Measurements from ENCODE around the gene SLC4A7.
"Not testable (repeated sequence)": the region's sequence is repeated elsewhere in the genome, so short reads cannot be mapped to it uniquely, and the experiment has no call there.

Gene SLC4A7

DNA sequence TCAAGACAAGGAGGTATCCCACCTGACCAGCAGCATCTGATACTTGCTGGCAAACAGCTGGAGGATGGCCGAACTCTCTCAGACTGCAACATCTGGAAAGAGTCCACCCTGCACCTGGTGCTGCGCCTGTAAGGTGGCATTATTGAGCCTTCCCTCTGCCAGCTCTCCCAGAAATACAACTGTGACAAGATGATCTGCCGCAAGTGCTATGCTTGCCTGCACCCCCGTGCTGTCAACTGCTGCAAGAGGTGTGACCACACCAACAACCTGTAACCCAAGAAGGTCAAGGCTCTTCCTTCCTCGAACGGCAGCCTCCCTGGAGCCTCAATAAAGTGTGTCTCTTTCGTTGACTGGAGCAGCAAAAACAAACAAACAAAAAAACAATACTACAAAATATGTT lies 2.2 kb upstream of the SLC4A7 start:
- DNase-seq, result no peak

DNA sequence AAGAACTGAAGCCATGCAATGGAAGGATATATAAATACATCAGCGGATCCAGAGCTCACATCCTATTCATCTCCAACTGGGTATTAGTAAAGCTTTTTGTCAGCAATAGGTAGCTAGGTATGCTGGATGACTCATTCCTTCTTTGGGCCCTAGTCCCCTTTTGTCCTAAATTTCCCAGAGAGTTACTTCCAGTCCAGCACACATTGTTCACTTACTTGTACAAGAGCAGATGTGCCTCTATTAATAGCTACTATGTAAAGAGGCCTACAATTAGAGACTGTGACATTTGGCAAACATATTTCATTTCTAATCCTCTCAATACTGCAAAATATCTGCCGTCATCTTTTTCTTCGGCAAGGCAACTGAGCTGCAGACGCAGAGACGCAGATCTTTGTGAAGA lies 1.7 kb upstream of the SLC4A7 start:
- DNase-seq, result no peak

DNA sequence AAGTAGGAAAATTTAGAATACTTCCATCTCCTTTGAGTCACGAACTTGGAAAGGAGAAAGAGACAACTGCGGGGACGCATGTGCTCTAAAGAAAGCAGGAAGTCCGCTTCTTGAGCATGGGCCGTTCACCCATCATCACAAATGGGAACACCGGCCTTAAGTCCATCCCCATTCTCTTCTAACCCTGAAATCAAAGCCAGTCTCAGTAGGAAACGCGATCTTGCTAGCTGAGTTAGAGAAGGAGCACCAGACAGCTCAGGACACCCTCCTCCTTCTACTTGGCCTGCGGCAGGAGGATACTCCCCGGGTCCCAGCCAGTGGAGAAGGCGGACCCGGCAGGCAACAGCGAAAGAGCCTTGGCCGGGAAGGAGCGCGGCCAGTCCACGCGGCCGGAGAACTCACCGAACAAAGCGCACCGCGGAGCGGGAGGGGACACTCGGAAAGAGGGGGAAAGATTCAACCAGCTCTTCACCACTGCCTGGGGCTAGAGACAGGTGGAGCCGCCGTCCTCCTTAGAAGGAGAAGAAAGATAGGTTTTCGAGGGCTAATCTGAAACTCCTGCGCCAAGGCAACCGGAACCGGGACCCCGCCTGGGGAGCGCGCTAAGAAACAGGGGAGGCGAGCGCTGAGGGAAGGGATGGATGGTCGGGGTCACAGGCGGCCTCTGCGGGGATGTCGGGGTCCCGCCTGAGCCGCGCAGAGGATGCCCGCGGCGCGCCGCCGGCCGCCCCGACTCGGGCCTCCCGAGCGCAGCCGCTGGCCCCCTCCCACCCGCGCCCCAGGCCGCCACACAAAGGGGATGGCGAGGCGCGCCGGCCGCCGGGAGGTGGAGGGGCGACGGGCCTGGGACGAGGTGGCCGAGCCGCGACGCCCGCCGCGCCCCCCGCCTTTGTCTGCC lies 818 bp downstream of the SLC4A7 start:
- DNase-seq, result peak; percentile 50

DNA sequence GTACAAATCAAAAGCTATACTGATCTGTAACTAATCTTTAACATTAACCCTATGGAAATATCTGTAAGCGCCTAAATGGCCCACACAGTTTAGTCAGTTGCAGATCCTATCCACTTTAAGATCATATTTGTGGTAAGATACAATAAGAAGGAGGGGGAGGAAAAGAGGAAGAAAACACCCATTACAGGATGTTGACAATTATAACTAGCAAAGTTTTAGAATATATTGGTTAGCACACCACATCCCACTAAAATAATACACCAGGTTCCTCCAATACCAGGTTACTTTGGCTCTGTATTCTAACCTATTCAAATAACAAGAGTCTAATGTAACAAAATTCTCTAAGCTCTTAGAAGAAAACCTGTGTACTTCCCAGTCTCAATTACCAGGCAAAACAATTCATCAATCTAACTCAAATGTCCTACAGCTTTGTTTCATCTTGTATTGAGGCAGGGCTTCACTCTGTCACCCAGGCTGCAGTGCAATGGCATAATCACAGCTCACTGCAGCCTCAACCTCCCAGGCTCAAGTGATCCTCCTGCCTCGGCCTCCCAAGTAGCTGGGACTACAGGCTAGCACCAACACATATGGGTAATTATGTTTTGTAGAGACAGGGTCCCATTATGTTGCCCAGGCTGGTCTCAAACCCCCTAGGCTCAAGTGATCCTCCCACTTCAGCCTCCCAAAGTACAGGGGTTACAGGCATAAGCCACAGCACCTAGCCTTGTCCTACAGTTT lies 4.2 kb downstream of the SLC4A7 start:
- no peak for DNase-seq

DNA sequence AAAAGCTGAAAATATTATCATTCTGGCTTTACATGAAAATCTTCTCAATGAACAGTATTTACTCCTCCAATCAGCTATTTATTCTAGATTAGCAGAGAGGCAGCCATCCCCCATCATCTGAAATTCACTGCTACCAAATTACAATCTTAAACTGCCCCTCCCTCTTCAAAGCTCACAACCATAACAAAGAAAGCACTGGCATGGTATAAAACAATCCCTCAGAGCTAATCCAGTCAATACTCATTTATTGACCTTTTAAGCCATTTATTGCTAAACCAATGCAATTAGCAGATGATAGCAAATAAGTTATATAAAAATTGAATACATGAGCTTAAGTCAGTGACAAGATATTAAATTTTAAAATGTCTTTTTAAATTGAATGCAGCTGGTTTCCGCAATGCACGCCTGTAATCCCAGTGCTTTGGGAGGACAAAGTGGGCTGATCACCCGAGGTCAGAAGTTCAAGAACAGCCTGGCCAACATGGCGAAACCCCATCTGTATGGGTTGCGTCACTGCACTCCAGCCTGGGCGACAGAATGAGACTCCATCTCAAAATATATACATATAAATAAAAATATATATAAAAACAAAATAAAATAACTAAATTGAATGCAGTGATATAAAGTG lies 12.1 kb downstream of the SLC4A7 start:
- no peak for DNase-seq

GRCh38 chr3:27468283-27468886 lies 15.8 kb downstream of the SLC4A7 start:
- no peak for DNase-seq

- no peak for DNase-seq
Observed at GRCh38 chr3:27467545-27467944, 16.6 kb downstream of the SLC4A7 start.

- no peak for DNase-seq
Observed at GRCh38 chr3:27464646-27465045, 19.5 kb downstream of the SLC4A7 start.

GRCh38 chr3:27462228-27462627 lies 22.0 kb downstream of the SLC4A7 start:
- no peak for DNase-seq

DNA sequence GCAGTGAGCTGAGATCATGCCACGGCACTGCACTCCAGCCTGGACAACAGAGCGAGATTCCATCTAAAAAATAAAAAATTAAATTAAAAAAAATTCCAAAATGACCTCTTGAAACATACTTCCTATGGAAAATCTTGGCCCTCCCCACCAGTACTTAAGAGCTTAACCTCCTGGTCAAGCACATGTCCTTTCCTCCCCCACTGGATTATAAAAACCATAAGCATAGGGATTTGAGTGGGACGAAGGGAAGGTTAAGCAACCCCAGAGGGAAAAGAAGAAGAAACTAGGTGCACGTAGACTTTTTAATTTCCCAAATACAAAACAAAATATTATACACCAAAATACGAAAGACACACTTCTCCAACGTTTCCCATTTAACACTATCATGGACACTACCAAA lies 25.3 kb downstream of the SLC4A7 start:
- DNase-seq, result no peak

- no peak for DNase-seq
Observed at GRCh38 chr3:27456554-27456953, 27.6 kb downstream of the SLC4A7 start.

- DNase-seq, result no peak
Observed at GRCh38 chr3:27454914-27455313, 29.3 kb downstream of the SLC4A7 start.

DNA sequence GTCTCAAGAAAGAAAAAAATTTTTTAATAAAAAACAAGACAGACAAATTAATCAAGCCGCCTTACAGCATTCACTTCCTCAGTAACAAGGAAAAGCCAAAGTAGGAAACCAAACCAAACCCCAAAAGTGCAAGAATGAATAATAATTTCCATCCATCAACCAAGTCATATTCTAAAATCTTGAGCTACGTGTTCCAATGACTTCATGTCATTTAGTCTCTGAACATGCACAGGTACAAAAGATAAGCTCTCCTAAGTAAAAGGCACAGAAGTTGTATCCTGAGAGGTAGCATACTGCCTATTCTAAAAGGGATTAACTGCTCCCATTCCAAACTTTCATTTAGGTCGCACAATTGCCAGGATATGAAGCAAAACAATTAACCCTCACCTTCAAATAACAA lies 29.7 kb downstream of the SLC4A7 start:
- DNase-seq, result no peak

DNA sequence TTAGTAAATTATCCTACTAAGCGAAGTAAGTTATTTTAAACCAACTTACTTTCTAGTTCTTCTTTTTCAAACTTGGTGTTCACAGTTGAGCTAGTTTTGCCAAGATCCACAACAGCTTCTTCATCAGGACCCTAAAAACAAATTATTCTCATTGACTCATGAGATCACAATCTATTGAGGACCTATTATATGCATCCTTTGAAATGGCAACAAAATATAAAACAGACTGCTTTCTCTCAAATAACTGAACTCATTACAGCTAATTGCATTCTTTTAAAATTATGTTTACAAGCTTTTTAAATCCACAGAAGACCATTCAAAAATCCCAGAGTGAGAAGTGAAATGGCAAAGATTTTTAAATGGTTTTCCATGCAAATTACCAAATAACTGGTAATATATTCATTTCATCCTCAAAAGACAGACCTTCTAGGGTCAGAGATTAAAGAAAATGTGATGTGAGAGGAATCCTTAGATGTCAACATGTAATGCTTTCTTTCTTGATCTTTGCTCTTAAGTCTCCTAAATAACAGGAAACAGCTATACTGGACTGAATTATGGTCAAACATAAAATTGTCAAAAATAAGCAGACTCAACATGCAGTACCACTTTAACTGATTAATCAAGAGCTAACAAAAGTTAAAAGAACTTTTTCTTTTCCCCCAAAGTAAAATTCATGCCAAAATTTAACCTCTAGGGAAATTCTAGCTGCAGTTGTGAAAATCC lies 31.7 kb downstream of the SLC4A7 start:
- DNase-seq, result no peak

- DNase-seq, result no peak
Observed at GRCh38 chr3:27451842-27452241, 32.3 kb downstream of the SLC4A7 start.

DNA sequence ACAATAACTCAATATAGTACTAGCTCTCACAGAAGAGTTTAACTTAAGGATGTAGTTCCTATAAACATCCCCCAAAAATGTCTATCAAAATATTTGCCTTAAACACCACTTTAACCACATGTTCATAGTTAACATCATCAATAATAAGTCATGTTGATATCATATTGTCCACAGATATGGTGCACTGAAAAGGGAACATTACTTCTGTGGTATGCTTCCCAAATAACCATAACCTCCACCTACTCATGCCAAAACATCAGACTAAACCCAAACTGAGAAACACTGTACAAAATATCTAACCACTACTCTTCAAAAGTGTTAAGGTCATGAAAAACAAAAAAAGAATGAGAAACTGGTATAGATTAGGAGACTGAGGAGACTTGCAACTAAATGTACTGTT lies 32.9 kb downstream of the SLC4A7 start:
- DNase-seq, result no peak

GRCh38 chr3:27449530-27450150 lies 34.5 kb downstream of the SLC4A7 start:
- no peak for DNase-seq

DNA sequence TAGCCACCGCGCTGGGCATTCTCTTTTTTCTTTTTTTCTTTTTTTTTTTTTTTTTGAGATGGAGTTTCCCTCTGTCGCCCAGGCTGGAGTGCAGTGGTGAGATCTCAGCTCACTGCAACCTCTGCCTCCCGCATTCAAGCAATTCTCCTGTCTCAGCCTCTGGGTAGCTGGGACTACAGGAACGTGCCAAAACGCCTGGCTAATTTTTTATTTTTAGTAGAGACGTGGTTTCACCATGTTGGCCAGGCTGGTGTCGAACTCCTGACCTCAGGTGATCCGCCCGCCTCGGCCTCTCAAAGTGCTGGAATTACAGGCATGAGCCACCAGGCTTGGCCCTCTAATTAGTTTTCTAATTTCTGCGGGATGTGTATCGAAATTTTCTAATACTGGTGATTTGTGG lies 41.2 kb downstream of the SLC4A7 start:
- not testable (repeated sequence) for DNase-seq

DNA sequence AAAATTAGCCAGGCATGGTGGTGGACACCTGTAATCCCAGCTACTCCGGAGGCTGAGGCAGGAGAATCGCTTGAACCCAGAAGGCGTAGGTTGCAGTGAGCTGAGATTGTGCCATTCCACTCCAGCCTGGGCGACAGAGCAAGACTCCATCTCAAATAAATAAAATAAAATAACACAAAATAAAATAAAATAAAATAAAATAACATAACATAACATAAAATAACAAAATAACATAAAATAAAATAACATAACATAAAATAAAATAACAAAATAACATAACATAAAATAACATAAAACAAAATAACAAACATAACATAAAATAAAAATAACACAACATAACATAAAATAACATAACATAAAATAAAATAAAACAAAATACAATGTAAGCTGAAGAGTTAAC lies 45.8 kb downstream of the SLC4A7 start:
- not testable (repeated sequence) for DNase-seq

- DNase-seq, result no peak
Observed at GRCh38 chr3:27431116-27431515, 53.1 kb downstream of the SLC4A7 start.

DNA sequence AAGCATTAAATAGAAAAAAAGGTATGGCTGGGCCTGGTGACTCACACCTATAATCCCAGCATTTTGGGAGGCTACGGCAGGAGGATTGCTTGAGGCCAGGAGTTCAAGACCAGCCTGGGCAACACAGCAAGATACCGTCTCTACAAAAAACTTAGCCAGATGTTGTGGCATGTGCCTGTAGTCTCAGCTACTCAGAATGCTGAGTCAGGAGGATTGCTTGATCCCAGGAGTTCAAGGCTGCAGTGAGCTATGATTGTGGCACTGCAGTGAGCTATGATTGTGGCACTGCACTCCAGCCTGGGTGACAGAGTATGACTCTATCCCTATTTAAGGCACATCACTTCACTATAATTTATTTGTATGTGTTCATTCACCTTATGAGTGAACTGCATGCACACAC lies 54.3 kb downstream of the SLC4A7 start:
- DNase-seq, result no peak

- no peak for DNase-seq
Observed at GRCh38 chr3:27428446-27428845, 55.7 kb downstream of the SLC4A7 start.

All from activated T-cell treated with anti-CD3 and anti-CD28 coated beads, Interleukin-2, amount 50 U/mL, for 1 hour (primary cell).